ENCODE measurements around the gene SMAD3.
"Not testable (repeated sequence)": the region's sequence is repeated elsewhere in the genome, so short reads cannot be mapped to it uniquely, and the experiment has no call there.

The SMAD3 gene

DNA sequence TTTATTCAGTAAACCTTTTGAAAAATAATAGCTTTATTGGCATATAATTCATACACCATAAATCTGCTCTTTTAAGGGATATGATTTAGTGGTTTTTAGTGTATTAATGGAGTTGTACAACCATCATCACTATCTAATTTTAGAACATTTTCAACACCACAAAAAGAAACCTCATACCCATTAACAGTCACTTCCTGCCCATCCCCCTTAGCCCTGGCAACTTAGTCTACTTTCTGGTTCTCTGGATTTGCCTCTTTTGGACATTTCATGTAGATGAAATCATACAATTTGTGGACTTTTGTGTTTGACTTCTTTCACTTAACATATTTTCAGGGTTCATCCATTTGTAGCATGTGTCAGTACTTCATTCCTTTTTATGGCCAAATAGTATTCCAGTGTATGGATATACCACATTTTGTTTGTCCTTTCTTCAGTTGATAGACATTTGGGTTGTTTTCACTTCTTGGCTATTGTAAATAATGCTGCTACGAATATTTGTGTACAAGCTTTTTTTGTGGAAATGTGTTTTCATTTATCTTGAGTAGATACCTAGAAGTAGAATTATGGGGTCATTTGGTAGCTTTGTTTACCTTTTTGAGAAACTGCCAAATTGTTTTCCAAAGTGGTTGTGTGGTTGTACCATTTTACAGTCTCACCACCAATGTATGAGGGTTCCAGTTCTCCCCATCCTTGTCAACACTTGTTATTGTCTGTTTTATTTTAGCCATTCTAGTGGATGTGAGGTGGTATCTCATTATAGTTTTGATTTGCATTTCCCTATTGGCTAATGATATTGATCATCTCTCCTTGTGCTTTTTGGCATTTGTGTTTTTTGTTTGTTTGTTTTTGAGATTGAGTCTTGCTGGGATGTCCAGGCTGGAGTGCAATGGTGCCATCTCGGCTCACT, 45.8 kb downstream of the SMAD3 start:
- DNase-seq, result peak in 1 of 5 experiments; percentile 59

DNA sequence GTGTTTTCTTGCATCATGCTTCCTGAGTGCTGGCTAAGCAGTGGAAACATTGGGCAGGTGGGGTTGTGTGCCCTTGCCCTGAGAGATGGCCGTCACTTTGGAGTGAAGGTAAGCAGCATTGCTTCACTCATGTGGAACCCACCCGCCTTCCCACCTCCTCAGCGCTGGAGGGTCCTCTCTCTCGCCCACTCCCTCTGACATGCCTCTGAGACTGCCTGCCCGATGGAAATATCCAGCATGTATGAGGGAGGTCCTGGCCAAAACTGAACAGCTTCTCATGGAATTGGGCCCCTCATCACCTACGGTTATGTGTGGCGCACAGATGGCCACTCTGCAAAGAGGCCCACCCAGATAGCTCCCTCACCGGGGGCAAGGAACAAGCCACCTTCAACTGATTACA, 48.6 kb downstream of the SMAD3 start:
- DNase-seq, result no peak

DNA sequence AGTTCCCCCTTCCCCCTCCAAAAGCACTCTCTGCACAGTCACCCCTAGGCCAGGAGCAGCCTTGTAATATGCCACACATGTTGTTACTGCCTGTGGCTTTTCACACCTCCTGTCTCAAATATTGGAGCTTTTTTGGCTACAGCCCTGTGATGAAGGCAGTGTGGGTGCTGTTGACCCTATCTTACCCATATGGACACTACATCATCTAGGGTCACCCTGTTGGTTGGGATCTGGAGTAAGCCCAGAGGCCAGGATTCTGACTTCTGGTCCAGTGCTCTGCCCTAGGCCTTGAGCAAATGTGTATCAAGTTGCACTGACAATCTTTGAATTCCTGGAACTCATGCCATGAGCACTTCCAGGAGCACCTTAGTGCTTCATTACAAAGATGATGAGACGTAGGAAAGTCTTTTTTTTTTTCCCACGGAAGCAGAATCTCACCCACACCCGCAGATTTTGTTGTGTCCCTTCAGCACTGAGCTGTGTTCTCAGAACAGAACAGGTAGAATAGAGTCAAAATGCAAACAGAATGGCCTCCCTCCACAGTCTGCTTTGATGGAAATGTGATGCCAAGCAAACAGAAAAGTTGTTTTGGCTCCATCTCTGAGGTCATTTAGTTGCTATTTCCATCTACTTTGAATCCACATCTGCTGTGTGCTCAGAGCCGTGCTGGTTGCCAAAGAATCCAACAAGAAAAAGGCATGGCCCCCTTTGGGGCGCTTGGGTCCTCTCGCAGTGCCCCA, 49.6 kb downstream of the SMAD3 start:
- DNase-seq, result peak in 1 of 5 experiments; percentile 58

DNA sequence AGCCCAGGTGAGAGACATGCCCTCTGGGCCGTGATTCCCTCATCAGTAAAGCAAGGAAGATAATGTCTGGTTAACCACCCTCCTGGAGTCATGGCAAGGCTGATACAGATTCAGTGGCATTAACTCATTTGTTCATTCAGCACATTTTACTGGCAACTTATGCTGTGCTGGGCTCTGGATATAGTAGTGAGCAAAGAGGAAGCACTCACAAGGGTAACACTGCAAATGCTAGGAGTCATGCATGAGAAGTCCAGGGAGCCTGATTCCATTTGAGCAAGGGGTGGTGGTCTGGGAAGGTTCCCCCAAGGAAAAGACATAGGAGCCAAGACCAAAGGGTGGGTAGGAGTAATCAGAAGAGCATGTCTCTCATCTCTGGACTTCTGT, 50.2 kb downstream of the SMAD3 start:
- no peak for DNase-seq

DNA sequence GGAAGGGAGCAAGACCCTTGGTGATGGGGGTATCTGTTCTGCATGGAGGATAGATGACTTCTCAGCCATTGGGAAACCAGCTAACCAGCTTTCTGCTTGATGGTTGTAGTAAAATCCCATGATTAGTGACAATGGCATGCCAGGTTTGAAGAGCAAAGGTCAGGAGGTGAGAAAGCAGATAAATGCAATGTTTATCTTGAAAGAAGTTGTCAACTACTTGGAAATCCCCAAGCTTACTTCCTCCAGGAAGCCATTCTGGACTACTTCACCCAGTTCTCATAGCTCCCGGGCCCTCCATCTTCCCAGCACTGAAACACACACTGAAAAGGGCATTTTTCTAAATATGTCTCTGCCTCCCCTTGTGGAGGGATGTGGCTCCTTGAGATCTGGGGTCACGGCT, 51.3 kb downstream of the SMAD3 start:
- DNase-seq, result no peak

DNA sequence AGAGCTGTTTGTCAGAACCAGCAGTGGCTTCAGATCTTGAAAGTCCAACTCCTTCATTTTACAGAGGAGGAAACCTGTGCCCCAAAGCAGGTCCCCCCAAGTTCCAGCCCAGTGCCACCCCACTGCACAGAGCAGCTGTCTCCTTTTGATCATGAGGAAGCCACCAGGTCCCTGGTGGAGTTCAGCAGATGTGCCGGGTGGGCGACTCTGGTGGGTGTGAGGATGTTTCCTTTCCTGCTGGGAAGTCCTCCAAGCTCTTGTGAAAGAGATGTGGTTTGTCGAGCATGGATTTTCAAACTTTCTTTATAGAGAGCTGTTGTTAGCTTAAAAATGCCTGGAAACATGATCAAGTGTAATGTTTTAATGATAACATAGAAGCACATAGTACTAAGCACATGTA, 52.0 kb downstream of the SMAD3 start:
- no peak for DNase-seq

DNA sequence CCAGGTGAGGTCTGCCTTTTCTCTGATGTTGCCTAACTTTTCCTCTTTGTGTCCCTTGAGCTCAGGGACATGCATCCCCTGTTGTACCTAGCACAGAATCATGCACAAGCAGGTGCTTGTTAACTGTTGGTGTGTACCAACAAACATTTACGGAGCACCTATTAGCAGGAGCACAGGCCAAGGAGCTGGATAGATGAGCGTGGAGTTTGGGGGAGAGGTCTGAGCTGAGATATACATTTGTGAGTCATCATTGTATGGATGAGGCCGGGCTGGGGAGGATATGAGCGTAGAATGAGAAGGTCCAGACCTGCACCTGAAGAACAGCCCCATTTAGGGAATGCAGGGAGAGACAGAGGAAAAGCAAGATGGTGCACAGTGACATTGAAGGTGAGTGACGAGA, 53.4 kb downstream of the SMAD3 start:
- no peak for DNase-seq

DNA sequence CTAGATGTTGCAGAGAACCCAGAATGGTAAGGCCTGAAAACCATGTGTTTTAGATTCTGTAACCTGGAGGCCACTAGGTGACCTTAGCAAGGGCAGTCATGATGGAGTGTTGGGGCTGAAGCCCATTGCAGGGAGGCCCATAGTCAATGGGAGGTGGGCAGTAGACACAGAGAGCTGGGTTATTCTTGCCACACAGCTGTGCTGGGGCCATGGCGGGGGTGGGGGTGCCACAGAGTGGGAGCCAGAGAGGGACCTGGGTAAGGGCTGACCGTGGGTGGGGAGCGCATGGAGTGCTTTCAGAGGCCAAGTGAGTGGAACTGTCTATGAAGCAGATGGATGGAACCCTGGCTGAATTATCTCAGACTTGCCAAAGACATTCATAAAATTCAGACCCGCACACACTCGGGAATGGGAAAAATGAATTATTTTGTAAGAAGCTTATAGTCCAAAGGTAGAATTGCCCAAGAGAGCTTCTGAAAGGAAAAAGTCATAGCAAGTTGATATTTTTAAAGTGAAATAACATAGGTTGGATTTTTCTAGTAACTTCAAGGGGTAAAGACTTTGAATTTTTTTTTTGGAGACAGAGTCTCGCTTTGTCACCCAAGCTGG, 53.9 kb downstream of the SMAD3 start:
- DNase-seq, result no peak

DNA sequence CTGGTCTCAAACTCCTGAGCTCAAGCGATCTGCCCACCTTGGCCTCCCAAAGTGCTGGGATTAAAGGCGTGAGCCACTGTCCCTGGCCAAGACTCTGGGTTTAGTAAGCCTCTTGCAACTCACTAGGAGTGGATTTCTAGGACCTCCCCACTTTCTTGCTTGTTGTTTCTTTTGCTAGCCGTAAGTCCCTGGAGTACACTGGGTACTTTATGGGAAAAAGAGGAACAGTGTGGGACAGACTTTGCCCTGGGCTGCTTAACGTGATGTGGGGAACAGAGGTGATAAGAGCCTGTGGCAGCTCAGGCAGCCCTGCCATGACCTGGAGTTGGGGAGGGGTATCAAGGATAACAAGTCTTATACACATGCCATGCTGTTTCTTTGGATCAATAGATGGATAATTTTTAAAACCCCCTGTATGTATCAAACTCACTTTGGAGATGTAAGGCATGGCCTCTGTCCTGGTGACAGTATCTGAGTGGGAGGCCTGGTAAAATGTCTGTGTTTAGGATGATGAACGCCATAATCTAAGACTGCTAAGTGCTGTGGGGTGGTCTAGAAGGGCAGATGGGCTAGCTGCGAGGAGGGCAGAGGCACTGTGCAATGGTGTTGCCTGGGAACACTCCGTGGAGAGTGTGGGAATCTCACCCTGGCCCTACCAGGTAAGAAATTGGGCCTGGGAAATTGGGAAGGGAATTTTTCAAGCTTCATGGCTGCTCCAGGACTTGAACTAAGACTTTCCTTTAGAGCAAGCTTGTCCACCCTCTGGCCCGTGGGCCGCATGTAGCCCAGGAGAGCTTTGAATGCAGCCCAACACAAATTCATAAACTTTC, 54.8 kb downstream of the SMAD3 start:
- DNase-seq, result no peak

DNA sequence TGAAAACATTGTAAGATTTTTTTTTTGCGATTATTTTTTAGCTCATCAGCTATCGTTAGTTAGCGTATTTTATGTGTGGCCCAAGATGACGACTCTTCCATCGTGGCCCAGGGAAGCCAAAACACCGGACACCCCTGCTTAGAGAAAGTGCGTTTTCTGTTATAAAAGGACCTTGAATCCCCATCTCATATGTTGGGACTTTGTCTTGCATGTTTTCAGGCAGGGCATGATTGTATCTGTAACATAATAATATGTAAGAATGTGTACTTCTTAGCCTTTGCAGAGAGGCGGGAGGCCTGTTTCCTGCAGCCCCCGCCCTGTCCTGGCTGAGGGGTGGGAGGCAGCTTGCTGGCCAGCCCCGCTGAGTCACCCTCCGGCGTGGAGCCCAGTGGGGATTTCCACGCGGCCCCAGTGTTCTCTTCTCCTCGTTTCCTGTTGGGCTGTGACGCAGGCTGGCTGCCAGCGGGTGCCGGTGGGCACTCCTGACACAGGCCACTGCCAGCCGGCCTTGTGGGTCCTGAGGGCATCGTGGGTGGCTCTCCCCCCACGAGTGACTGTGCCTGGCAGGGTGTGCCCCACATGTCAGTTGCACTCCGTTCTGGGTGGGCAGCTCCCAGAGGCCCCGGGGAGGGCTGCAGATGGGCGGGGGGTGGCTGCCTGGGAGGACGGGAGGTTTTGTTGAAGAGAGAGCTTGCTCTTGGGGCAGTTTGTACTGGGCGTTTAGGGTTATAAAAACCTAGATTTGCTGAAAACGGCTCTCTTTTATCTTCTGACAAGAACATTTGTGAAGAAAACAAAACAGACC, 55.6 kb downstream of the SMAD3 start:
- DNase-seq, result peak; percentile 68 to 94 (median 78)

DNA sequence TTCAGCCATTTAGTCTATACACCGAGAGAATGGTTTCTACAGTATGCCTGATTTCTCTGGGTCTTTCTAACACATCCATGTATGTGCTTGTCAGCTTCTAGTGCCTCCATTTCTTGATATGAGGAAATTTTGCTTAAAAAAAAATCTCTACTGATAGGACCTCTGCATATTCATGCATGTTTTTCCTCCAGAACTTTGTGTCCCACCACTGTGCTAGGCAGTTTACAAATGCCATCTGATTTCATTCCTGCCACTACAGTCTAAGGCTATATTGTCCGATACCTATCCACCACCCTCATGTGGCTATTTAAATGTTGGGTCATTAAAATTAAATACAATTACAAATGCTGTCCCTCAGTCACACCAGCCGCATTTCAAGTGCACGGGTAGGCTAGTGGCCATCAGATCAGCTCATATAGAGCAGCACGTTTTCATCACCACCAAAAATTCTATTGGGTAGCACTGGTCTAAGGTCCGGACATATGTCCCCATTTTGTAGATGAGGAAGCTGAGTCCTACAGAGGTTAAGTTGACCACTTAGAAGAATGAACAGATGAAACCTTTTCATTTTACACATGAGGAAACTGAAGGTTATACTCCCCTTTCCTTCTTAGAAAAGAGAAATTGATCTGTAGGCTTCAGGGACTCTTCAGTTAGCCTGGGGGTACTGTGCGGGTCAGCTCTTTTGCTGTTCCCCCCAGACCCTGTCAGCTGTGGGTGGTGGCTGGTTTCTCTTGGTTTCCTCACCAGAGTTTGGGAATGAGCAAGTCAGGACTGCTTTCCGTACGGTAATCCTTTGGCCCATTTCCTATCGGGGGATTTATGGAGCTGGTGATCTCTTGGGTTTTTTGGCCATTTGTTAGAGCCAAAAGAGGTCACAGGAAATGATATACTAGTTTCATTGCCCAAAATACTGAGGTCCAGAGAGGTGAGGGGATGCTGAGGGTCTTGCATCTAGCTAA, 56.5 kb downstream of the SMAD3 start:
- no peak for DNase-seq

DNA sequence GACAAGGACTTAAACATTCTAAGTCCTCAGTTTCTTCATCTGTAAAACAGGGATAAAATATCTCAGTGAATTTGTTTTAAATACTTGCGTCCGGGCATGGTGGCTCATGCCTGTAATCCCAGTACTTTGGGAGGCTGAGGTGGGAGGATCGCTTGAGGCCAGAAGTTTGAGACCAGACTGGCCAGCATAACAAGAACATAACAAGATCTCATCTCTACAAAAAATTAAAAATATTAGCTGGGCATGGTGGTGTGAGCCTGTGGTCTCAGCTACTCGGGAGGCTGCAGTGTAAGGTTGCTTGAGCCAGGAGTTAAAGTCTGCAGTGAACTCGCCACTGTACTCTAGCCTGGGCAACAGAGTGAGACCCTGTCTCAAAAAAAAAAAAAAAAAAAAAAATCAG, 57.4 kb downstream of the SMAD3 start:
- DNase-seq, result not testable (repeated sequence)

DNA sequence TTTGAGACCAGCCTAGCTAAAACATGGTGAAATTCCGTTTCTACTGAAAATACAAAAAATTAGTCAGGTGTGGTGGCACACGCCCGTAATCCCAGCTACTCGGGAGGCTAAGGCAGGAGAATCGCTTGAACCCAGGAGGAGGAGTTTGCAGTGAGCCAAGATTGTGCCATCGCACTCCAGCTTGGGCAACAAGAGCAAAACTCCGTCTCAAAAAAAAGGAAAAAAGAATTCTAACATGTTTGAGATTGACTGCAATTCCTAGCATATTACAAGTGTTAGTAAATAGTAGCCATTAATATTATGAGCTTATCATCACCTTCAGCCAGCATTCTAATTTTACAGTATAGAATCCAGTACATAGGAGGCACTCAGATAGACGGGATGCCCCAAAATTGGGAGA, 57.9 kb downstream of the SMAD3 start:
- not testable (repeated sequence) for DNase-seq

DNA sequence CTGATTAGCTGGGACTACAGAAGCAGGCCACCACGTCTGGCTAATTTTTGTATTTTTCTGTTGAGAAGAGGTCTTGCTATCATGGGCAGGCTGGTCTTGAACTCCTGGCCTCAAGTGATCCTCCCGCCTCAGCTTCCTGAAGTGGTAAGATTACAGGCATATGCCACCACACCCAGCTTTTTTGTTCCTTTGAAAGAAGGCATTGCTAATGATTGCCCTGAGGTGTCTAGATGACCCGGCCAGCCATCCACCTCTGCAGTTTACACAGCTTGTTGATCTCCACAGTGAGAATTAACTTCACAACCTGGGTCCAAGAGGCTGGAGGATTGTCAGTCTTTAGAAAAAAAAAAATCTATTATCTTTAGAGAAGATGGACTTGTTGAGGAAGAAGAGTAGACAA, 58.7 kb downstream of the SMAD3 start:
- no peak for DNase-seq

DNA sequence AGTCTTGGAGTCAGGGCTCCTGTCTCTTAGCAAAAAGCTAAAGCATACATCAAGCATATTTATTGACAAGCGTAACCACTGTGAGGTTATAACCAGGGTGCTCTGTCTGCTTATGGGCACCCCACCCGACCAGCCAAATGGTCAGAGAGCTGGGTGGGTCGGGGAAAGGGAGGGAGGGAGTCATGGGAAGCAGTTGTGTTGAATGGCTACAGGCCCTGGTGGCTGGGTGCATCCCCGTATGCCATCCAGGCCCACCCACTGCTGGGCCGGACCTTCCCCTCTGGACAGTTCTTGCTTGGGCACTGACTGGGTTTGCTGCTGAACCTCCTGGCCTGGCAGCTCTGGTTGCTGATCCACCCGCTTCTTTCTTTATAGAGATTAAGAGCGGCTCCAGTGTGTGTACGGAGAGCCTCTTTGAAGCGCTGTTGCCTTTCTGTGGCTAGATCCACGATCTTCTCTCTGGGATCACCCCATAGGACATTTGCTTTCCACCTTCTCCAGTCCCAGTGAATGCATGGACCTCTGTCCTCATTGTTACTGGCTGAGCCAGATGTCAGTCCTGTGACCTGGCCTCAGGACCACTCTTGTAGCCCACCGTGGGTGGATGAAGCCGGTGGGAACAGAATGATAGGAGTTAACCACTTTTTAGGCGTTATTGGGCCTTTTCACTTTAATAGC, 59.6 kb downstream of the SMAD3 start:
- DNase-seq, result no peak

DNA sequence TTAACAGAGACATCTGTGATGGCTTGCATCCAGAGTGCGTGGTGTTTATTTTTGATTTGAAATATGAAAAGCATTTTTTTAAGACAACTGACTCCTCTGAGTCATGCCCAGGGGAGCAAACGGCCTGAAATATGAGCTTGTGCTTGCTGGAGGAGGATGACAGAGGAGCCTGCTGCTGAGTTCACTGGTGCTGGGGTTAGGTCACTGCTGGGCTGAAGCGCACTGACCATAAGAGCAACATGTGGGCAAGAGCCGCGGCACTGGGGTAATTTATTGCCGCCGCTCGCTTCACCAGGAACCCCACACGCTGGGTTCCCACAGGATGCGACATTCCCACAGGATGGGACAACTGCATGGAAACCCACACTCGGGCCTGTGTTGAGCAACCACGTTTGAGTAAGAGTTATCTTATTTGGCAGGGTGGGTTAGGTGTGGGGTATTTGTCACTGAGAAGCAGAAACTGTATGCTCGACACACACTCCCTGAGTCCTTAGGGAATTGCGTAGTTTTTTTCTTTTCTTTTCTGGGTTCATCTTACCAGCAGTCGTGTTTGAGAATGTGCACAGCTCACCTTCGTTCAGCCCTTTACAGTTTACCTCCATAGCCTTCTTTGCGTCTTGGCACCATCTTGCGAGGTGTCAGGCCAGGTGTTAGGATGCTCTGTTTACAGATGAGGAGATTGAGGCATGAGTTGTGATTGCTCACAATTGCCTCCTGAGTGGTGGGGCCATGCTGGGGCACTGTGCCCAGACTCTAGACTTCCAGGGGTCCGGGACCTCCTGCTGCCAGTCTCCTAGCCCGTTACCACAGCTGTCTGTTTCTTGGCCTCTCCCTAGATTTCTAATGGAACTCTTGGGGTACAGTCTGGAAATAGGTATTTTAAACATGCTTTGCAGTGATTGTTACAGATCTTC, 60.4 kb downstream of the SMAD3 start:
- DNase-seq, result no peak

DNA sequence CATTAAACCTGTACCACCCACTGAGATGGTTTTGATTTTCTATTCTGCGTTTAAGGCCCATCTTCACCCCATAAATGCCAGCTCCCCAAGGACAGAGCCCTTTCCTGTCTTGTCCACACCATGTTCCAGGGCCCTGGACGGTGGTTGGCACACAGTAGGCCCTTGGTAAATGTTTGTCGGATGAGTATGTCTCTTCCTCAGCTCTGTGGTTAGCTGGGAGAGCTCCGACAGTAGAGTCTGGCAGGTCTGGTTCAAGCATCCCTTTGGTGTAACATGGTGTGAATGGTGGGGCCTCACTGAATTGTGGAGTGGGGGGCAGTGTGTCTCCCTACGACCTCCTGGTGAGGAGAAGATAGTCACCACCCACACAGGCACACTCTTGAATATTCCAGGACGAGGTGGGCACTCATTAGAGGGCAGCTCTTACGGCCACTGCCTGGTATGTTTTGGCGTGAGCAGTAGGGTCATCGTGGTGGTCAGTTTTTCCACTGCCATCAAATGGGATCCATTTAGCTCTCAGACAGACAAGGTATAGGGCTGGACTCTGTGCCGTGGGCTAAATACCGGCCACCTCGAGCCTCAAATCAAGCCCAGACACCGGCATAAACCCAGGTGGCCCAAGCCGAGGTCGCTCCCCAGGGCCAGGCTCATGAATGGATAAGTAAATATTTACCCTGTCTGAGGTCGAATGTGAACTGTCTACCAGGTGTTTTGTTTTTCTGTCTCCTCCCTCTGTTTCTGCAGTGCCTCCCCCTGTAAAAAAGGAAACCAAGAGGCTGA, 61.3 kb downstream of the SMAD3 start:
- DNase-seq, result no peak

DNA sequence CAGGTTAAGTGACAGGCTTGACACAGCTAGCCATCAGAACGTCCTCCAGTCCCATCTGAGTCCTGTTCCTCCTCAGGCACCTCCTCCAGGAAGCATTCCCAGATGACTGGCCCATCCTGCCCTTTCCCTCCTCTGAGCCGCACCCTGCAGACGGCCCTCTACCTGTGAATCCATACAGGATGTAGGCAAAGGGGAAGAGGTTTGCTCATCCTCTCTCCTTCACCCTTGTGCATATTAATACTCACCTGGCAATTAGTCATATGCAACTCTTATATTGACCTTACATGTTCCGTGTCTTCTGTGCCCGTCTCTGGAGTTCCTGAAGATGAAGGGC, 61.9 kb downstream of the SMAD3 start:
- DNase-seq, result no peak
